ENCODE results near the gene LYG1. TPM values are rescaled to one million over a fixed set of nuclear protein-coding genes. Genes with fewer than 3 reads are reported as not detected.
"Not testable (repeated sequence)": the region's sequence is repeated elsewhere in the genome, so short reads cannot be mapped to it uniquely, and the experiment has no call there.

The LYG1 gene
- total and polyA plus RNA-seq, 5 donors = 0.40 to 0.84 (median 0.69) TPM; not detected in 1

DNA sequence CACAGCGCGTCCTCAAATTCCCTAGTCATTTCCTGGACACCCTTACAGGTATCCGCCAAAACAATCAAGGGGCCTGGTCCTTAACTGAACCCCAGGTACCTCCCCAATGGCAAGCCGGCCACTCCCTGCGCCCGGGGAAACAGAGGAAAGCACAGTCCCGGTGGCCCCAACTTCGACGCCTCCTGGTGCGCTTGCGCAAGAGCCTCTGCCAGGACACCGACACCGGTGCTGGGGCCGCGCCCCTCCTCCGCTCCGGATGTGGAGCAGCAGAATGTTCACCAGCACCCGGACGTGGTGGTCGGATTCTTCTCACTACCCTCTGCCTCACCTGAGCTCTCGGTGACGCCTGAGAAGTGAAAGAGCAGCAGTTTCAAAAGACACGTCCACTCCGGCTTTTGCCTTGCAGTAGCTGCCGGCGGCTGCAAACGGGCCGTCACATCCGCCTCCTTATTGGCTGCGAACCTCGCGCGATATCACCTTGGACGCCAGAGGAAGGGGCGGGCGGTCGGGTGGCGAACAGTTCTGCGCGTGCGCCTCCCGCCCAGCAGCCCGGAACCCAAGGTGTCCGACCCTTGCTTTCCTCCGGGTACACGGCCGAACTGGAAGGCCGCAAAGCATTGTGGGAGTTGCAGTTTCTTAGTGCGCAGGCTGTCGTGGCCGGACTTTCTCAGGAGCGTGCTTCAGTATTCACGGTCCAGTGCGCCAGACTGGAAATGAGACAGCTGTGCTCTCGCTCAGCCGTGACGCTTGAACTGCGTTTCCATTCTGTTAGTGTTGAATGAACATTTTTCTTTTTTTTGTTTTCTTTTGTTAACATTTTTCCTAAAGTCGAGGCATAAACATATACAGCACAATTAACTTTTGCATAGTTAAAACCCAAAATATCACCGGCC is 35.2 kb upstream of the LYG1 start, which contains the start of gene TXNDC9:
Gene TXNDC9, minus strand, starts transcription at position 423 of the 893 bp plus-strand sequence. CDS start 3,123 bp downstream, outside the sequence.
- intact Hi-C loops (cut with DNase I) = loop anchor here in 3 of 4 donors (5.0 to 10.0 kb wide), 4 partner anchors 151 to 159 kb away; partner anchors contain the start of genes MITD1 (in 2 of the 3), MRPL30 (in 2 of the 3) and REV1 (in 2 of the 3)
- Histone ChIP-seq H3K9me3 (ENCODE audit: control insufficient read depth, low read length) (no peaks in the 10 kb centered on the region), H3K27ac (ENCODE audit: low read length) (peak within 1 kb of the TSS; percentile 98), H3K4me3 (ENCODE audit: low read length) (peak within 1 kb of the TSS; percentile 84), H3K4me1 (ENCODE audit: control insufficient read depth, insufficient read depth, low read length) (peaks cover 2% of the 10 kb centered on the region), H3K27me3 (ENCODE audit: control insufficient read depth, insufficient read depth) (no peaks in the 10 kb centered on the region)
- ATAC-seq (peak; percentile 94 to 96), DNase-seq (peak; percentile 99)
- WGBS = under 1% methylated on average over 60 of the region's 60 CpGs

DNA sequence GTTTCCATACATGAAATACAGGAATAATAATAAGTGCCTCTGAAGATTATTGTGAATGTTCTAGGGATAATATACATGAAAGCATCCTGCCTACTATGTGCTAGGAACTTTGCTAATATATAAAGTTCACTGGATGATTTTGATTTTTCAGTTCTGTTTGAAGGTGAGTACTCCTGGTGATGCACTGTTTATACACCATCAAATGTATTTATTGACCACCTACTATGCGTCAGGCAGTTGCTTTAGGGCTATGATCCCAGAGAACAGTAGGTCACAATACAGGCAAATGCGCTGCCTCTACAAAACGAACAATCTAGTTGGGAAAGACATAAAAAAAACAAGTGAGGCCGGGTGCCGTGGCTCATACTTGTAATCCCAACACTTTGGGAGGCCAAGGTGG is 24.4 kb upstream of the LYG1 start:
- ATAC-seq = no peak
- H3K4me3 ChIP-seq (ENCODE audit: low read length) = no peak overlapping the region
- H3K27me3 ChIP-seq (ENCODE audit: control insufficient read depth, insufficient read depth) = no peaks in the 10 kb centered on the region
- no peak overlapping the region for H3K27ac ChIP-seq (ENCODE audit: low read length)
- H3K9me3 ChIP-seq (ENCODE audit: control insufficient read depth, low read length) = no peaks in the 10 kb centered on the region
- no peaks in the 10 kb centered on the region for H3K4me1 ChIP-seq (ENCODE audit: control insufficient read depth, insufficient read depth, low read length)
- no peak for DNase-seq
- intact Hi-C loops (cut with DNase I) = no loop called here
- 94% methylated on average over 5 of the region's 5 CpGs for WGBS

DNA sequence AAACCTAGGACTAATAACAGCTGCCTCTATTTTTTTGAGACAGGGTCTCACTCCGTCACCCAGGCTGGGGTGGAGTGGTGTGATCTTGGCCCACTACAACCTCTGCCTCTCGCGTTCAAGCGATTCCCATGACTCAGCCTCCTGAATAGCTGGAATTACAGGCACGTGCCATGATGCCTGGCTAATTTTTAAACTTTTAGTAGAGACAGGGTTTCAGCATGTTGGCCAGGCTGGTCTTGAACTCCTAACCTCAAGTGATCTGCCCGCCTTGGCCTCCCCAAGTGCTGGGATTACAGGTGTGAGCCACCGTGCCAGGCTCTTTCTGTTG is 16.8 kb upstream of the LYG1 start:
- H3K4me3 ChIP-seq (ENCODE audit: low read length); intact Hi-C loops (cut with DNase I); DNase-seq; H3K9me3 ChIP-seq (ENCODE audit: control insufficient read depth, low read length); H3K27me3 ChIP-seq (ENCODE audit: control insufficient read depth, insufficient read depth); H3K27ac ChIP-seq (ENCODE audit: low read length); ATAC-seq; H3K4me1 ChIP-seq (ENCODE audit: control insufficient read depth, insufficient read depth, low read length): not testable (repeated sequence)
- 99% methylated on average over 7 of the region's 7 CpGs for WGBS

DNA sequence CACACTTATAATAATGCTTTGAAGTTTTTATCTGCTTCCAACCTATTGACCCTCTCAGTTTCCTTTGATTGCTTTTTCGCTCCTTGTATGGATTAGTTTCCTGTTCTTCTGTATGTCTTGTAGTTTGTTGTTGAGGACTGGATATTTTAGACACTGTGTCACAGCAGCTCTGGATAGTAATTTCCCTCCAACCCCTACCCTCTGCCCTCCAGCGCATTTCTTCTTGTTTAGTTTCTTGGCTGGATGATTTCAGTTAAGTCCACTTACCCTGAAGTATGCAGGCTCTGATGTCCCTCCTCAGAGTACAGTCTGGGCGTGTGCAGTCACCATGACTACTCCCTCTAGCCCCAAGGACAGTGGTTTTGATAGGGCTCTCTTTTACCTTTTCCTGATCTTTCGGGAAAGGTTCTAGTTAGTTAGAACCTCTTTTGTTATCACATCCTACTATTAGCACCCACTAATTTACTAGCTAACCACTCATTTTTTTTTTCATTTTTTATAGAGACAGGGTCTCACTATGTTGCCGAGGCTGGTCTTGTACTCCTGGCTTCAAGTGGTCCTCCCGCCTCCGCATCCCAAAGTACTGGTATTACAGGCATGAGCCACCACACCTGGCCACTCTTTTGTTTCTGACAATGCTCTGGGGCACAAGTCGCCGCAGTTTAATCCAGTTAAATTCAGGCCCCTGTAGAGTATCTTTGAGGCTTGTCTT is 16.3 kb upstream of the LYG1 start:
- no peak for ATAC-seq
- intact Hi-C loops (cut with DNase I) = no loop called here

DNA sequence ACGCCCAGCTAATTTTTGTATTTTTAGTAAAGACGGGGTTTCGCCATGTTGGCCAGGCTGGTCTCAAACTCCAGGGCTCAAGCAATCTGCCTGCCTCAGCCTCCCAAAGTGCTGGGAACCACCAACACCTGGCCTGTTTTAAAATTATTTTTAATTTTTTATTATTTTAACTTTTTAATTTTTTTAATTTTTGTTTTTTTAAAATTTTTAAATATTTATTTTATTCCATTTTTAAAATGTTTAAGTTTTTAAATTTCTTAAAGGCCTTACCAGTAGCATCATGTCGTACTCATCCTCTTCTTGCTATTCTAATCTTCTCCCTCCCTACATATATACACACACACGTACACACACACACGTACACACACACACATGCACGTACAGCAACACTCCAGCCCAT is 1.4 kb downstream of the LYG1 start:
- H3K9me3 ChIP-seq (ENCODE audit: control insufficient read depth, low read length) = no peaks in the 10 kb centered on the region
- ATAC-seq = no peak

More for the DNA sequence above, 16.3 kb upstream of the LYG1 start:
- Histone ChIP-seq H3K27ac (ENCODE audit: low read length) (no peak overlapping the region), H3K27me3 (ENCODE audit: control insufficient read depth, insufficient read depth) (no peaks in the 10 kb centered on the region), H3K9me3 (ENCODE audit: control insufficient read depth, low read length) (no peaks in the 10 kb centered on the region), H3K4me1 (ENCODE audit: control insufficient read depth, insufficient read depth, low read length) (no peaks in the 10 kb centered on the region), H3K4me3 (ENCODE audit: low read length) (no peak overlapping the region)
- no peak for DNase-seq
- WGBS = 96% methylated on average over 9 of the region's 9 CpGs

DNA sequence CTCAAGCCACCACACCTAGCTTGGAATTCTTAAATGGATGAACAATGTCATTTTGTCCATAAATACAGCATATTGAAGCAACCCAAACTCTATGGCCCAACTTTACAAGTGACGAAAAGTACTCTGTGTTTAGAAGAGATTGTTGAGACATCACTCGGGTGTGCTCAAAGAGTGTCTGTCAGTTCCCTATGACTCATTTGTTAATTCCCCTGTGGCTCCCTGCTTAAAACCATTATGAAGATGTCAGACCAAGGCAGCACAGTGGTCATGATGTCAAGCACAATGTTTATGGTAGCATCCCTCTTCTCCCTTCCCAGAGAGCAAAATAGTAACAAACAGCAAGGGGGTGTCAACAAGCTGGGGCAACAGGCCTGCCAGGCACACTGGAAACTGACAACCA is 3.0 kb downstream of the LYG1 start:
- DNase-seq = no peak
- WGBS = 62% methylated on average over 2 of the region's 2 CpGs
- Histone ChIP-seq H3K27me3 (ENCODE audit: control insufficient read depth, insufficient read depth) (no peaks in the 10 kb centered on the region), H3K4me1 (ENCODE audit: control insufficient read depth, insufficient read depth, low read length) (no peaks in the 10 kb centered on the region), H3K4me3 (ENCODE audit: low read length) (no peak overlapping the region), H3K9me3 (ENCODE audit: control insufficient read depth, low read length) (no peaks in the 10 kb centered on the region), H3K27ac (ENCODE audit: low read length) (no peak overlapping the region)
- intact Hi-C loops (cut with DNase I) = no loop called here
- no peak for ATAC-seq

More for the DNA sequence above, 1.4 kb downstream of the LYG1 start:
- H3K4me3 ChIP-seq (ENCODE audit: low read length) = no peak overlapping the region
- H3K27ac ChIP-seq (ENCODE audit: low read length) = no peak overlapping the region
- WGBS = 97% methylated on average over 7 of the region's 7 CpGs
- no peak for DNase-seq
- intact Hi-C loops (cut with DNase I) = no loop called here
- H3K4me1 ChIP-seq (ENCODE audit: control insufficient read depth, insufficient read depth, low read length) = no peaks in the 10 kb centered on the region
- no peaks in the 10 kb centered on the region for H3K27me3 ChIP-seq (ENCODE audit: control insufficient read depth, insufficient read depth)

DNA sequence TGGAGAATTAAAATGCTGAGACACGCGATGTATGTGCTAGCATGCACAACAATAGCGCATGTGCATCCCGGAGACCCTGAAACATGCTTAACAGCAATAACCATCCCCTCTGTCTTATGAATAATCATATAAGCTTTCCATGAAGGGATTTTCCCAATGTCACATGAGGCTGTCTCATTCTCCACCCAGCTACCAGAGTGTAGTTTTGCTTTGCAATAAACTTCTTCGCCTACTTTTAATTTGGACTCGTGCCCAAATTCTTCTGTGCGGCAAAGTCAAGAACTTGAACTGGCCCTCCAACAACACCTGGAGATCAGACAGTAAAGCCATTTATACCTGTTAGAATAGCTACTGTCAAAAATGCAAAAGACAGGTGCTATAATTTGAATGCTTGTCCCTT is 15.5 kb downstream of the LYG1 start:
- no peaks in the 10 kb centered on the region for H3K27me3 ChIP-seq (ENCODE audit: control insufficient read depth, insufficient read depth)
- no peaks in the 10 kb centered on the region for H3K9me3 ChIP-seq (ENCODE audit: control insufficient read depth, low read length)
- intact Hi-C loops (cut with DNase I) = no loop called here
- DNase-seq (no peak), ATAC-seq (no peak)
- no peaks in the 10 kb centered on the region for H3K4me1 ChIP-seq (ENCODE audit: control insufficient read depth, insufficient read depth, low read length)
- no peak overlapping the region for H3K4me3 ChIP-seq (ENCODE audit: low read length)
- 92% methylated on average over 7 of the region's 7 CpGs for WGBS
- H3K27ac ChIP-seq (ENCODE audit: low read length) = no peak overlapping the region

DNA sequence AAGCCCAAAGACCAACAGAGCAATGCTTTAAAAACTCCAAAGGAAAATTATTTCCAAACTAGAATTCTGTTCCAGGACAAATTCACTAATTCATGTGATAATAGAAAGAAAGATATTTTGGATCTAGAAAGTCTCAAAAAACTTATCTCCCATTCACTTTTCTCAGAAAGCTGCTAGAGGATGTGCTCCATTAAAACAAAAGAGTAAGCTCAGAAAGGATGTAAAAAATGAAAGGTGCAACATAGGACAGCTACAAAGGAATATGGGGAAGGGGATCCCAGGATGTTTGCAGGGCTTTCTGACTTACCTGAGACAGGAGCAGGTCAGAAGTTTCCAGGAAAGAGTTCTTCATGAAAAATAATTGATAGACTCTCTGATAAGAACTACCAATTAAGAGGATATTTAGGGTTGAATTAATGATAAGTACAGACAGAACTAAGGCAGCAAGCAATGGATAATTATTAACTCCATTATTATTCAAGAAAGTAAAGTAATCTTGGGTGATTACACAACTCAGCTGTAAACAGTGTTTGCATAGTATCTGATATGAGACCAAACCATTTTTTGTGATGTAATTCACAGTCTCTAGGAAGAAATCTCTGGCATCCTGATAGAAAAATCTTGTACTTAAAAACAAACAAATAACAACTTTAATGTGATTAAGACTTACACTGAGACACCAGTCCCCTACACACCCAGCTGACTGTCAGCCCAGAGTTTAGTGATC is 20.9 kb downstream of the LYG1 start:
- no peak overlapping the region for H3K27ac ChIP-seq (ENCODE audit: low read length)
- DNase-seq = no peak
- H3K9me3 ChIP-seq (ENCODE audit: control insufficient read depth, low read length) = no peaks in the 10 kb centered on the region
- no peak for ATAC-seq
- H3K4me1 ChIP-seq (ENCODE audit: control insufficient read depth, insufficient read depth, low read length) = no peaks in the 10 kb centered on the region
- intact Hi-C loops (cut with DNase I) = no loop called here
- no peaks in the 10 kb centered on the region for H3K27me3 ChIP-seq (ENCODE audit: control insufficient read depth, insufficient read depth)
- H3K4me3 ChIP-seq (ENCODE audit: low read length) = no peak overlapping the region

DNA sequence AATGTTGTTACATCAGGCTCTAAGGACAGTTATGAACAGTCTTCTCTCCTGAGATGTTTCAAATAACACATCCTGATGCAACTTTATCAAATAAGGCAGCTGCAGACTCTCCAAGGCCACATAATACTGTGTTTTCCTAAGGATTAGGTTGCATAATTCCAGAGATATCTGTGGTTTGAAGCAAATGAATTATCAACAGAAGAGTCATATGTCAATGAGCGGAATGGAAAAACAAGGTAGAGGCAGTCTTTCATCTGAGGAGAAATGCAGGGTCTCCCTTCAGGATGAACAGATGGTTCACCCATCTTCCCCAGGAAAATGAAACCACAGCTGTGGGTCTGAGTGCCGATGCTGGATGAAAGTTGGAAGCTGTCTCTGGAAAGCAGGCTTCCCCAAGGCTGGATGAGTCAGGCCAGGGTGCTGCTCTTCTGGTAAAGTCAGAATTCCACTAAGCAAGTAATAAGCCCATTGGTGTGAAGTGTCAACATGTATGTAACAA is 22.2 kb downstream of the LYG1 start:
- H3K27ac ChIP-seq (ENCODE audit: low read length) = no peak overlapping the region

DNA sequence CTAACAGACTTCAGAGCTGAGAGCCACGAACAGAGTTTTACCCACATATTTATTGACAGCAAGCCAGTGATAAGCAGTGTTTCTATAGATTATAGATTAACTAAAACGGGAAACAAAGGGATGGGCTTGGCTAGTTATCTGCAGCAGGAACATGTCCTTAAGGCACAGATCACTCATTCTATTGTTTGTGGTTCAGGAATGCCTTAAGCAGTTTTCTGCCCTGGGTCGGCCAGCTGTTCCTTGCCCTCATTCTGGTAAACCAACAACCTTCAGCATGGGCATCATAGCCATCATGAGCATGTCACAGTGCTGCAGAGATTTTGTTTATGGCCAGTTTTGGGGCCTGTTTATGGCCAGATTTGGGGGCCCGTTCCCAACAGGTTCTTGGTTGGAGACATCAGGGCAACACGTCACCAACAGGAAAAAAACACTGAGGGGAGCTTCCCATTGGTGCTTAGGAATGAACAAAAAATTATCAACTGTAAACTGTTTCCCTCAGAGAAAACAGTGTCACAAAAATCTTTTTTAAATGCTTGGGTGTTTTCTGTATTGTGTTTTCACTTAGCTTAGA is 22.7 kb downstream of the LYG1 start:
- H3K27me3 ChIP-seq (ENCODE audit: control insufficient read depth, insufficient read depth); DNase-seq; ATAC-seq; H3K9me3 ChIP-seq (ENCODE audit: control insufficient read depth, low read length); H3K4me1 ChIP-seq (ENCODE audit: control insufficient read depth, insufficient read depth, low read length); H3K27ac ChIP-seq (ENCODE audit: low read length); intact Hi-C loops (cut with DNase I); H3K4me3 ChIP-seq (ENCODE audit: low read length): not testable (repeated sequence)
- 90% methylated on average over 5 of the region's 5 CpGs for WGBS

More for the DNA sequence above, 22.2 kb downstream of the LYG1 start:
- H3K4me3 ChIP-seq (ENCODE audit: low read length) = no peak overlapping the region
- no peaks in the 10 kb centered on the region for H3K9me3 ChIP-seq (ENCODE audit: control insufficient read depth, low read length)
- intact Hi-C loops (cut with DNase I) = no loop called here
- ATAC-seq = no peak
- 95% methylated on average over 2 of the region's 2 CpGs for WGBS
- no peak for DNase-seq
- no peaks in the 10 kb centered on the region for H3K4me1 ChIP-seq (ENCODE audit: control insufficient read depth, insufficient read depth, low read length)
- H3K27me3 ChIP-seq (ENCODE audit: control insufficient read depth, insufficient read depth) = no peaks in the 10 kb centered on the region

All from right cardiac atrium (tissue), 5 donors.